ENCODE results near the gene MTCL1. TPM values are rescaled to one million over a fixed set of nuclear protein-coding genes. Genes with fewer than 3 reads are reported as not detected.

Gene MTCL1
- total RNA-seq, 1 donor = 54.9 TPM

- no peak for DNase-seq (ENCODE audit: low read depth)
- TF ChIP-seq, protein P1, sequence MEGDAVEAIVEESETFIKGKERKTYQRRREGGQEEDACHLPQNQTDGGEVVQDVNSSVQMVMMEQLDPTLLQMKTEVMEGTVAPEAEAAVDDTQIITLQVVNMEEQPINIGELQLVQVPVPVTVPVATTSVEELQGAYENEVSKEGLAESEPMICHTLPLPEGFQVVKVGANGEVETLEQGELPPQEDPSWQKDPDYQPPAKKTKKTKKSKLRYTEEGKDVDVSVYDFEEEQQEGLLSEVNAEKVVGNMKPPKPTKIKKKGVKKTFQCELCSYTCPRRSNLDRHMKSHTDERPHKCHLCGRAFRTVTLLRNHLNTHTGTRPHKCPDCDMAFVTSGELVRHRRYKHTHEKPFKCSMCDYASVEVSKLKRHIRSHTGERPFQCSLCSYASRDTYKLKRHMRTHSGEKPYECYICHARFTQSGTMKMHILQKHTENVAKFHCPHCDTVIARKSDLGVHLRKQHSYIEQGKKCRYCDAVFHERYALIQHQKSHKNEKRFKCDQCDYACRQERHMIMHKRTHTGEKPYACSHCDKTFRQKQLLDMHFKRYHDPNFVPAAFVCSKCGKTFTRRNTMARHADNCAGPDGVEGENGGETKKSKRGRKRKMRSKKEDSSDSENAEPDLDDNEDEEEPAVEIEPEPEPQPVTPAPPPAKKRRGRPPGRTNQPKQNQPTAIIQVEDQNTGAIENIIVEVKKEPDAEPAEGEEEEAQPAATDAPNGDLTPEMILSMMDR (IDR thresholded peaks at IDR 0.05; ENCODE audit: insufficient read depth, low read length) = no peak
- H3K4me3 ChIP-seq (ENCODE audit: low read depth, low read length) = no peak overlapping the region
Measured at GRCh38 chr18:8808001-8808400, 102.6 kb downstream of the MTCL1 start.

GRCh38 chr18:8809514-8809913 lies 104.2 kb downstream of the MTCL1 start:
- no peak overlapping the region for H3K4me3 ChIP-seq (ENCODE audit: low read depth, low read length)
- TF ChIP-seq, protein P1 (IDR thresholded peaks at IDR 0.05; ENCODE audit: insufficient read depth, low read length) = no peak
- DNase-seq (ENCODE audit: low read depth) = no peak

DNA sequence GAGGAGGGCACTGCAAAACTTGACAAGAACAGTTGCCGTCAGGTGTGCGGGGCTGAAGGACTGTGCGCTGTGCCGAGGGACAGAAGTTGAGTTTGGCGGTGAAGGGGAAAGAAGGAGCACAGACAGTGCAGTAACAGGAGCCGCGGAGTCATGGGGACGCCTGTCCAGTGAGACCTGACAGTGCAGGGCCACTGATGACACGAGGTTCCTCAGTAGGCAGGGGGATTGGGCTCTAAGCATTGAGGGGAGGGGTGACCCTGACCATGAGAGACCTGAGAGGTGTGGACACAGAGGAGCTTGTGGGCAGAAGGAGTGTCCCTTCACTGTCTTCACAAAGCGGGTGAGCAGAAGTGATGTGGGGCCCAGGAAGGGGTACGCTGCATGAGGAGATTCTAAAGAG lies 104.8 kb downstream of the MTCL1 start:
- TF ChIP-seq, protein P1 (IDR thresholded peaks at IDR 0.05; ENCODE audit: insufficient read depth, low read length) = no peak
- DNase-seq (ENCODE audit: low read depth) = no peak
- no peak overlapping the region for H3K4me3 ChIP-seq (ENCODE audit: low read depth, low read length)

DNA sequence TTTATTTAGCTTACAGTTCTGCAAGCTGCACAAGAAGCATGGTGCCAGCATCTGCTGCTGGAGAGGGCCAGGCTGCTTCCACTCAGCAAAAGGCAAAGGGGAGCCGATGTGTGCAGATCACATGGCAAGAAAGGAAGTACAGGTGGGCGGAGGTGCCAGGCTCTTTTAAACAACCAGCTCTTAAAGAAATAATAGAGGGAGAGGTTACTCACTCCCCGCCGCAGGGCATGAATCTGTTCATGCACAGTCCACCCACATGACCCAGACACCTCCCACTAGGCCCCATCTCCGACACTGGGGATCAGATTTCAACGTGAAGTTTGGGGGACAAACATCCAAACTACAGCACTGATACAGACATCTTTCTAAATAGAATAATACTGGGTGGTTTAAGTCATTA lies 105.8 kb downstream of the MTCL1 start:
- TF ChIP-seq, protein P1 (IDR thresholded peaks at IDR 0.05; ENCODE audit: insufficient read depth, low read length) = no peak
- H3K4me3 ChIP-seq (ENCODE audit: low read depth, low read length) = no peak overlapping the region
- DNase-seq (ENCODE audit: low read depth) = no peak

DNA sequence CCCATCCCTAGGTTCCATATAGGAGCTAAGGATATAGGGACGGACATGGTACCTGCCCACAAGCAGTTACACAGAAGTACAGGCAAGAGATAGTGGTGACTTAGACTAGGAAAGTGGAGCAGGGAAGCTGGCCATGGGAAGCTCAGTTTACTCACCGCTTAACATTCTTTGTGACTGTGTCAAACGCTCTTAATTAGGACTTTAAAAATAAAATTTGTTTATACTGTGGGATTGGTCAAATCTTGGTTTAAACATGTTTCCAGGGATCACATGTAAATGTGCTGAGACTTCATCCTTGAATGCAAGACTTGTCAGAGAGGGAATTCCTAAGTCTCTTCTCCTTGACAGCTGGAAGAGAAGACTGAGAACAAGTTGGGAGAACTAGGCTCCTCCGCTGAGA lies 107.3 kb downstream of the MTCL1 start:
- TF ChIP-seq, protein P1 (IDR thresholded peaks at IDR 0.05; ENCODE audit: insufficient read depth, low read length) = no peak
- DNase-seq (ENCODE audit: low read depth) = no peak
- no peak overlapping the region for H3K4me3 ChIP-seq (ENCODE audit: low read depth, low read length)

GRCh38 chr18:8813611-8814010 lies 108.3 kb downstream of the MTCL1 start:
- H3K4me3 ChIP-seq (ENCODE audit: low read depth, low read length) = no peak overlapping the region
- DNase-seq (ENCODE audit: low read depth) = peak; percentile 89

DNA sequence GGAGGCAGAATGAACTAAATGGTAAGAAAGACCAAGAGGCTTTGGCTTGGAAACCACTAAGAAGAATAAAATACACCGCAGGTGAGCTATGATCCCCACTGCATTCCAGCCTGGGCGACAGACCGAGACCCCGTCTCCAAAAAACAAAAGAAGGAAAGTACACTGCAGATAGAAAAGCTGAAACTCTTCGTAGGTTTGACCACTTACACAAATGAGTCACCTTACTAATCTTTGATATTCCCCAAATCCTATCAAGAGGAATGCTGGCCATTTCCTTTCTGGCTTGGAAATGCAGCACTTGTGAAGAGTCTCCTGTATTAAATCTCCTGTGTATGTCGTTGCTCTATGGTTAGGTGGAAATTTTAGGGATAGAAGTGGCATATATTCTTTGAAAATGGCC lies 108.8 kb downstream of the MTCL1 start:
- peak; percentile 92 for DNase-seq (ENCODE audit: low read depth)
- H3K4me3 ChIP-seq (ENCODE audit: low read depth, low read length) = no peak overlapping the region
- TF ChIP-seq, protein P1 (IDR thresholded peaks at IDR 0.05; ENCODE audit: insufficient read depth, low read length) = no peak

More at GRCh38 chr18:8813611-8814010, 108.3 kb downstream of the MTCL1 start:
- TF ChIP-seq, protein P1 (IDR thresholded peaks at IDR 0.05; ENCODE audit: insufficient read depth, low read length) = no peak

All from fibroblast of the aortic adventitia (primary cell).